Measurements from ENCODE around the gene HOXB2. TPM values are rescaled to one million over a fixed set of nuclear protein-coding genes. Genes with fewer than 3 reads are reported as not detected.
A peak's percentile ranks its signal among the peaks of the same experiment; 100 is the strongest.

Gene HOXB2
- total RNA-seq, 1 experiment from 2014 or later, result not detected

DNA sequence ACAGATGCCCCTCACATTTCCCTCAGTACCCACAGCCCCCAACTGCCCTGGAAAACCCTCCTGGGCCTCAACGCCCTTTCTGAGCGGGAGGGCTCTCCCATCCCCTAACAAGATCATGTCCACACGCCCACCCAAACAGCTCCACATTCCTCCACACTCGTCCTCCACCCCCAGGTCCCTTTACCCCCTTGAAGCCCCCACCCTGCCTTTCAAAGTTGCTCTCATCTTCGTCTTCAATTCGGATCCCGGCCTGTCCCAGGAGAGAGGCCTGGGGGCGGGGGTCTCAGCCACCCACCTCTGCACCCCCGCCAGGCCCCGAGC is 18.9 kb upstream of the HOXB2 start:
- H3K4me3 Mint-ChIP-seq, result peak overlapping the region in 1 of 2 experiments; percentile 47; a peak in 2 of 5 replicates
- no peak overlapping the region for H3K27ac ChIP-seq (ENCODE audit: insufficient read length, low read depth, low read length)
- no CpG with 5 or more reads among the region's 10 CpGs for WGBS (ENCODE audit: extremely low coverage, insufficient read length, low lambda C conversion rate)

More for the DNA sequence above, 18.9 kb upstream of the HOXB2 start:
- Histone ChIP-seq H4K8ac (replicated peaks; ENCODE audit: insufficient read length, low read depth, low read length) (no peak overlapping the region), H2BK120ac (ENCODE audit: low read depth, low read length, poor library complexity, severe bottlenecking) (no peak overlapping the region), H3K56ac (ENCODE audit: insufficient read length, low read depth, low read length) (no peak overlapping the region), H4K91ac (ENCODE audit: insufficient read length, low read depth, low read length) (no peak overlapping the region), H3K9me3 (ENCODE audit: control insufficient read depth, low read depth, low read length) (no peaks in the 10 kb centered on the region), H3K23me2 (ENCODE audit: insufficient read length, low read depth, low read length, poor library complexity, severe bottlenecking) (no peaks in the 10 kb centered on the region), H3K79me1 (ENCODE audit: insufficient read depth, low read depth, low read length, poor library complexity, severe bottlenecking) (no peaks in the 10 kb centered on the region), H3K23ac (ENCODE audit: insufficient read length, low read depth, low read length) (no peak overlapping the region), H4K20me1 (ENCODE audit: control insufficient read depth, insufficient read depth, insufficient read length) (peaks cover 2% of the 10 kb centered on the region), H2BK20ac (ENCODE audit: low read depth, low read length, poor library complexity, severe bottlenecking) (no peak overlapping the region), H3T11ph (ENCODE audit: low read length) (no peak overlapping the region), H3K18ac (ENCODE audit: insufficient read length, low read depth, low read length) (no peak overlapping the region), H2AFZ (ENCODE audit: low read length) (no peak overlapping the region), H2BK5ac (ENCODE audit: insufficient read length, low read length) (no peak overlapping the region), H2AK5ac (ENCODE audit: insufficient read length, low read length) (no peak overlapping the region), H3K27me3 (ENCODE audit: insufficient read depth, low read length) (peaks cover 99% of the 10 kb centered on the region), H4K5ac (ENCODE audit: insufficient read length, low read depth, low read length) (no peak overlapping the region), H3K79me2 (ENCODE audit: insufficient read depth, low read length) (no peaks in the 10 kb centered on the region), H2BK12ac (ENCODE audit: insufficient read length, low read depth, low read length) (no peak overlapping the region), H3K4me1 (ENCODE audit: insufficient read depth, low read length) (peaks cover 2% of the 10 kb centered on the region; the same call in 1 of the 2 replicates), H3K4ac (ENCODE audit: low read depth, low read length) (no peak overlapping the region), H3K4me2 (ENCODE audit: insufficient read depth, insufficient read length, low read length) (no peak overlapping the region), H2BK15ac (ENCODE audit: low read depth, low read length) (no peak overlapping the region), H3K9ac (ENCODE audit: extremely low read depth, insufficient read length, low read length) (no peak overlapping the region), H3K14ac (ENCODE audit: insufficient read depth, low read length) (no peak overlapping the region)
- no peaks in the 10 kb centered on the region; a peak in 1 of 7 replicates for H3K36me3 Mint-ChIP-seq (ENCODE audit: insufficient read depth in 1 of 3, low read depth in 3 of 3)
- peaks cover 3 to 13% of the 10 kb centered on the region in 2 experiments; a peak in 3 of 4 replicates for H3K4me1 Mint-ChIP-seq
- no peak overlapping the region for H3K27ac Mint-ChIP-seq
- no peak for DNase-seq
- TF ChIP-seq, protein P1, sequence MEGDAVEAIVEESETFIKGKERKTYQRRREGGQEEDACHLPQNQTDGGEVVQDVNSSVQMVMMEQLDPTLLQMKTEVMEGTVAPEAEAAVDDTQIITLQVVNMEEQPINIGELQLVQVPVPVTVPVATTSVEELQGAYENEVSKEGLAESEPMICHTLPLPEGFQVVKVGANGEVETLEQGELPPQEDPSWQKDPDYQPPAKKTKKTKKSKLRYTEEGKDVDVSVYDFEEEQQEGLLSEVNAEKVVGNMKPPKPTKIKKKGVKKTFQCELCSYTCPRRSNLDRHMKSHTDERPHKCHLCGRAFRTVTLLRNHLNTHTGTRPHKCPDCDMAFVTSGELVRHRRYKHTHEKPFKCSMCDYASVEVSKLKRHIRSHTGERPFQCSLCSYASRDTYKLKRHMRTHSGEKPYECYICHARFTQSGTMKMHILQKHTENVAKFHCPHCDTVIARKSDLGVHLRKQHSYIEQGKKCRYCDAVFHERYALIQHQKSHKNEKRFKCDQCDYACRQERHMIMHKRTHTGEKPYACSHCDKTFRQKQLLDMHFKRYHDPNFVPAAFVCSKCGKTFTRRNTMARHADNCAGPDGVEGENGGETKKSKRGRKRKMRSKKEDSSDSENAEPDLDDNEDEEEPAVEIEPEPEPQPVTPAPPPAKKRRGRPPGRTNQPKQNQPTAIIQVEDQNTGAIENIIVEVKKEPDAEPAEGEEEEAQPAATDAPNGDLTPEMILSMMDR (conservative IDR thresholded peaks at IDR 0.05), result no peak
- peaks cover 52% of the 10 kb centered on the region for H3K27me3 Mint-ChIP-seq (ENCODE audit: low read depth)
- peaks cover 0 to 7% of the 10 kb centered on the region in 2 experiments; a peak in 2 of 5 replicates for H3K9me3 Mint-ChIP-seq
